ENCODE data around the gene TK2.
"Not testable (repeated sequence)": the region's sequence is repeated elsewhere in the genome, so short reads cannot be mapped to it uniquely, and the experiment has no call there.

Gene TK2

DNA sequence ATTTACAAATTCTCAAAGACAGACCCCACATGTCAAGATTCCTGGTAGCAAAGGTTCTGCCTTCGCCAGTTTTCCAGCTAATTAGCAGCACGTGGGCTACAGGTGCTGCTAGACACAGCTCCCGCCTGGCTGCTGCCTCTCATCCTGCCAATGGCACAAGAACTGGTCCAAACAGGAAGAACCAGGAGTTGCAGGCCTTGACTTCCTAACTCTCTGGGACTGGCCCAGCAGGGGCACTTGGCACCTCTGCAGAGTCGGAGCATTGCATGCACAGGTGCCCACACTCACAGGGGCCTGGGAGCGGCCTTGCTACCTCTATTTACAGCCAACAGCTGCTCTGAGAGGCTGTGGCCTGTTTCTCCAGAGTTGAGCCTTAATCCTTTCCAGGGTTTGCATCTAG, 39.6 kb downstream of the TK2 start:
- no peak overlapping the region for H3K27ac ChIP-seq (ENCODE audit: low read depth, low read length)
- H3K4me1 ChIP-seq (ENCODE audit: control insufficient read depth, insufficient read depth, low read length) = peaks cover 32% of the 10 kb centered on the region

DNA sequence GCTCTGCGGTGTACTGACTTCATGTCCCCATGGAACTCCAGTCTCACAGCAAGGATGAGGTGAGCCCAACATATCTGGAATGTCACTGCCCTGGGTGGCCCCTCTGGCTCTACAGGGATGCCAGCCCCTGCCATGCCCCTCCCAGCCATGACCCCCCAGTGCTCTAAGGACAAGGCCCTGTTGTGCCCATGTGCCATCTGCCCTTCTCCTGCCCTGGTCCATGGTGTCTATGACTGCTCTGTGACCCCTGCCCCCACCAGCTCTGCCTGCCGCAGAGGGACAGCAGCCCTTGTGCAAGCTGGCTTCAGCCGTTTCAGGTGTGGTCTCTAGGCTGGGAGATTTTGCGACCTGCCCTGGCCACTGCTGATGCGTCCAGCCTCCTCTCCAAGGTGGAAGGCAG, 40.3 kb downstream of the TK2 start:
- Histone ChIP-seq H3K4me3 (ENCODE audit: low read depth, low read length) (no peak overlapping the region), H3K9me3 (ENCODE audit: control insufficient read depth, insufficient read depth, low read length) (no peaks in the 10 kb centered on the region), H3K36me3 (ENCODE audit: control insufficient read depth, insufficient read depth, low read length) (no peaks in the 10 kb centered on the region), H3K27me3 (ENCODE audit: control insufficient read depth, insufficient read depth, low read length) (no peaks in the 10 kb centered on the region), H3K4me1 (ENCODE audit: control insufficient read depth, insufficient read depth, low read length) (peaks cover 29% of the 10 kb centered on the region), H3K27ac (ENCODE audit: low read depth, low read length) (no peak overlapping the region), H3K9ac (ENCODE audit: low read depth, low read length) (no peak overlapping the region)

More for the DNA sequence above, 39.6 kb downstream of the TK2 start:
- no peak overlapping the region for H3K9ac ChIP-seq (ENCODE audit: low read depth, low read length)
- no peaks in the 10 kb centered on the region for H3K27me3 ChIP-seq (ENCODE audit: control insufficient read depth, insufficient read depth, low read length)
- no peak overlapping the region for H3K4me3 ChIP-seq (ENCODE audit: low read depth, low read length)
- no peaks in the 10 kb centered on the region for H3K36me3 ChIP-seq (ENCODE audit: control insufficient read depth, insufficient read depth, low read length)
- no peaks in the 10 kb centered on the region for H3K9me3 ChIP-seq (ENCODE audit: control insufficient read depth, insufficient read depth, low read length)

DNA sequence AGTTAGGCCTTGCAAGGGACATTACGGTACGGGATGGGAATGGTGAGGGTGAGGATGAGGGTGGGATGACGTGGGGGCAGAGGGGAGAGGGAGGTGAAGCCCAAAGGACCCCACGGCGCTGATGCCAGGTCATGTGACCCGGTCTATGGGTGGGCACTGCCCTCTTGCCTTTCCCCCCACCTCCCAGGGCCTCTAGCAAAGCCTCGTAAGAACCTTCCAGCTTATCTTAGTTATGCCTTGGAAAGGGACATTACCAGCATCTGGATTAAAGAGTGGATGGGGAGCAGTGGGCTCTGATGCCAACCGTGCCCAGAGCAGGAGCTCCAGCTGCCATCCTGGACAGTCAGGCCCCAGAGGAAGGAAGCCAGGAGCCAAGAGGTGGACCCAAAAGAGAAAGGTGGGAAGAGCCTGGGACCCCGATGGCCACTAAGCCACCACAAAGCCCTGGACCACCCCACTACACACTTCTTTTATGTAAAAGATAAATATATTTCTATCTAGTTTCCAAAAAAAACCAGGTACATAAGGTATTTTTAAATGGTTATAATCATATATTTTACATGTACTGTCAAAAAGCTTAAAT, 40.9 kb downstream of the TK2 start:
- Histone ChIP-seq H3K36me3 (ENCODE audit: control insufficient read depth, insufficient read depth, low read length) (no peaks in the 10 kb centered on the region), H3K27ac (ENCODE audit: low read depth, low read length) (no peak overlapping the region), H3K4me1 (ENCODE audit: control insufficient read depth, insufficient read depth, low read length) (peaks cover 29% of the 10 kb centered on the region), H3K4me3 (ENCODE audit: low read depth, low read length) (no peak overlapping the region), H3K9me3 (ENCODE audit: control insufficient read depth, insufficient read depth, low read length) (no peaks in the 10 kb centered on the region), H3K27me3 (ENCODE audit: control insufficient read depth, insufficient read depth, low read length) (no peaks in the 10 kb centered on the region), H3K9ac (ENCODE audit: low read depth, low read length) (no peak overlapping the region)

DNA sequence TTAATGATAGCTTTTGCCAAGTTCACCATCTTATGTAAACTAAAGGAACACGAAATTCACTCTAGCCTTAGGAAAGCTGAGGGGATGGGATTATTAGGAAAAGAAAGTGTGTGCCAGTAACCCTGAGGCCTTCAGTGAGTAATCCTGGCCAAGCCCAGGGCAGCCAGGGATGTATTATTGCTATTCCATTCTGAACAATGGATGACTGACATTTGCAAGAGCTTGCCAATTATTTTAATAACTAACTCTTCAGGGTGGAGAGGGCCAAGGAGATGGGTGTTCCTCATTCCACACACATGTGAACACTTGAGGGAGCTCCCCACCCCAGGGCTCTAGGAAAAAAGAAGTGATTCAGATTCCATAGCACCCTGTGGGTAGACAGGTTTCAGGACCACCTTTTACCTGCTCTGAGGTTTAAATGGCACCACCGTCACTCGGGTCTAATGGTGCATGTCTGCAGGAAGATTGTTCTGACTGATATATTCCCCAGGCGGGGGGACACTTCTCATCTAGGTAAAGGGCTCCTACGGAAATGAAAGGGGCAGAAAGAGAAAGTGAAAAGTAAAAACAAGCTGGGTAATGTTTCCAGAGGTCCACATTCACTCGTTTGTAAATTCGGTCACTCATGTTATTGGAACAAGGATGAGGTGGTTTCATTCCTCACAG, 41.5 kb downstream of the TK2 start:
- H3K9me3 ChIP-seq (ENCODE audit: control insufficient read depth, insufficient read depth, low read length) = no peaks in the 10 kb centered on the region
- no peaks in the 10 kb centered on the region for H3K36me3 ChIP-seq (ENCODE audit: control insufficient read depth, insufficient read depth, low read length)
- H3K27ac ChIP-seq (ENCODE audit: low read depth, low read length) = no peak overlapping the region
- H3K27me3 ChIP-seq (ENCODE audit: control insufficient read depth, insufficient read depth, low read length) = no peaks in the 10 kb centered on the region
- H3K9ac ChIP-seq (ENCODE audit: low read depth, low read length) = no peak overlapping the region
- H3K4me3 ChIP-seq (ENCODE audit: low read depth, low read length) = no peak overlapping the region
- peaks cover 29% of the 10 kb centered on the region for H3K4me1 ChIP-seq (ENCODE audit: control insufficient read depth, insufficient read depth, low read length)

DNA sequence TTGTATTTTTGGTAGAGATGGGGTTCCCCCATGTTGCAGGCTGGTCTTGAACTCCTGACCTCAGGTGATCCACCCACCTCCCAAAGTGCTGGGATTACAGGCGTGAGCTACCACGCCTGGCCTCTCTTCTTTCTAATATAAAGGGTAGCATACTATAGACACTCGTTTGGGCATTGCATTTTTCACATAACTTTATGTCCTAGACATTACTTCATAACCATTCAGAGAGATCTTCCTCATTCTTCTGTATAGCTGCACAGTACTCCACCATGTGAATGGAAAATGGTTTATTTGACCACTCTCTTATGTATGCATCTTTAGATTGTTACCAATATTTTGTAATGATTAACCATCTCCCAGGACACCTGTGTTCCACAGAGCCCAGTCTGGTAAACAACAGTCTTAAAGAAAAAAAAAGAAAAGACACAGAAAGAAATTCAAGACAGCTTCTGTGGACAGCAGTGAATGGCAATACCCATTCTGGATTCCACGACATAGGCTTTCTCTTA, 42.1 kb downstream of the TK2 start:
- H3K9me3 ChIP-seq (ENCODE audit: control insufficient read depth, insufficient read depth, low read length) = no peaks in the 10 kb centered on the region
- no peaks in the 10 kb centered on the region for H3K36me3 ChIP-seq (ENCODE audit: control insufficient read depth, insufficient read depth, low read length)
- no peaks in the 10 kb centered on the region for H3K27me3 ChIP-seq (ENCODE audit: control insufficient read depth, insufficient read depth, low read length)
- H3K4me3 ChIP-seq (ENCODE audit: low read depth, low read length) = no peak overlapping the region
- H3K4me1 ChIP-seq (ENCODE audit: control insufficient read depth, insufficient read depth, low read length) = peaks cover 26% of the 10 kb centered on the region
- no peak overlapping the region for H3K9ac ChIP-seq (ENCODE audit: low read depth, low read length)
- no peak overlapping the region for H3K27ac ChIP-seq (ENCODE audit: low read depth, low read length)

DNA sequence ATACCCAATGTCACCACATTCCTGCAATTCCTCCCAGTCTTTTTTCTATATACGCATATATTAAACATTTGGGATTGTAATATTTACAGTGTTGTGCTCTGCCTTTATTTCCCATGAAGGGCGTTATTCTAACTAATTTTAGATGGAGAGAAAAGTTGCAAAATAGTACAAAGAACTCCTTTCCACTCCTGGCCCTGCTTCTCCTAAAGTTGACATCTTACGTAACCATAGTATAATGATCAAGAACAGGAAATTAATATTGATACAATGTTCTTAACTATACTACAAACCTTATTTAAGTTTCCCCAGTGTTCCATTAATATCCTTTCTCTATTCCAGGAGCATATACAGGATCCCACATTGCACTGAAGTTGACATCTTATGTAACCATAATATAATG, 46.3 kb downstream of the TK2 start:
- Histone ChIP-seq H3K9me3 (ENCODE audit: control insufficient read depth, insufficient read depth, low read length) (no peaks in the 10 kb centered on the region), H3K9ac (ENCODE audit: low read depth, low read length) (no peak overlapping the region), H3K27me3 (ENCODE audit: control insufficient read depth, insufficient read depth, low read length) (no peaks in the 10 kb centered on the region), H3K4me1 (ENCODE audit: control insufficient read depth, insufficient read depth, low read length) (no peaks in the 10 kb centered on the region), H3K4me3 (ENCODE audit: low read depth, low read length) (no peak overlapping the region), H3K27ac (ENCODE audit: low read depth, low read length) (no peak overlapping the region), H3K36me3 (ENCODE audit: control insufficient read depth, insufficient read depth, low read length) (no peaks in the 10 kb centered on the region)

DNA sequence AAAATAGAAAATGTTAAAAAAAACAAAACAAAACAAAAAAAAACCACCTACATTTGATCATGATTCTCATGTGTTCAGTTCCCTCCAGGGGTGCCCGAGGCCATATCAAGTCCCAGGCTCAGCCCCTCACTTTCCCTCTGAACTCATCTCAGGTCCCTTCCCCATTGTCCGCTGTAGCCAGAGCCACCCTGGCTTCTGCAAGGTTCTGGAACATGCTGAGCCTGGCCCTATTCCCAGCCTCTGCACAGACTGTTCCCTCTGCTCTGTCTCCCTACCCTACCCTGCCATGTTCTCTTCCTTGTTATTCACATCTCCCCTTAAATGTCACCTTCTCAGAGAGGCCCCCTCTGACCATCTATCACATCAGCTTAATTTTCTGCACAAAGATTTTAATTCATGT, 46.9 kb downstream of the TK2 start:
- no peaks in the 10 kb centered on the region for H3K9me3 ChIP-seq (ENCODE audit: control insufficient read depth, insufficient read depth, low read length)
- H3K27me3 ChIP-seq (ENCODE audit: control insufficient read depth, insufficient read depth, low read length) = no peaks in the 10 kb centered on the region
- no peaks in the 10 kb centered on the region for H3K36me3 ChIP-seq (ENCODE audit: control insufficient read depth, insufficient read depth, low read length)
- no peak overlapping the region for H3K4me3 ChIP-seq (ENCODE audit: low read depth, low read length)
- no peaks in the 10 kb centered on the region for H3K4me1 ChIP-seq (ENCODE audit: control insufficient read depth, insufficient read depth, low read length)
- no peak overlapping the region for H3K9ac ChIP-seq (ENCODE audit: low read depth, low read length)
- H3K27ac ChIP-seq (ENCODE audit: low read depth, low read length) = no peak overlapping the region

DNA sequence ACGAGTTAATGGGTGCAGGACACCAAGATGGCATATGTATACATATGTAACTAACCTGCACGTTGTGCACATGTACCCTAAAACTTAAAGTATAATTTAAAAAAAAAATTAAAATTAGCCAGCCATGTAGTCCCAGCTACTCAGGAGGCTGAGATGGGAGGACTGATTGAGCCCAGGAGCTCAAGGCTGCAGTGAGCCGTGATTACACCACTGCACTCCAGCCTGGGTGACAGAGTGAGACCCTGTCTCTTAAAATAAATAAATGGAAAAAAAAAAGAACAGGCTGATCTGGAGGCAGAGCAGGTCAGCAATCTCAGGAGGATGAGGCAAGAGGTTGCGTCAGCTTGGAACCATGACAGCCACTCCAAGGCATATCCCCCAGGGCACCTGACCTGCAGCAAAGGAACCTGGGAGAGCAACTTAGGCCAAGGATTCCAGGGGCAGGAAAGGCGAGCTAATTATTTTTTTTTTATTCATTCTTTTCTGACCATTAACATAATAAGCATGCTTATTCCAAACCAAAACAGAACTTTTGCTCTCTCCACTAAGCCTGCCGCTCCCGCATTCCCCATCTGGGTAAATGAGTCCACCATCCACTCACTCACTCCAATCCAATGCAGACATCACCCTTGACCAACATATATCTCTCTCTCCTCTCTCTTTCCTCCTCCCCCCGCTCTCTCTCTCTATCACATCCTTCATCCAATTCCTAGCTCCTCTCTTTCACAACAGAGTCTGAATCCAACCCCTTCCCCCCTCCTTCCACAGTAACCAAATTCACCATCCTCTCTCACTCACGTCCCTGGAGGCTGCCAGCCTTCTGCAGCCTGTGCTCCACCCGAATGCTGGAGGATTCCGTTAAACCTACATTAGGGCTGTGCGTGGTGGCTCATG, 47.7 kb downstream of the TK2 start:
- H3K27me3 ChIP-seq (ENCODE audit: control insufficient read depth, insufficient read depth, low read length) = no peaks in the 10 kb centered on the region
- no peaks in the 10 kb centered on the region for H3K4me1 ChIP-seq (ENCODE audit: control insufficient read depth, insufficient read depth, low read length)
- H3K36me3 ChIP-seq (ENCODE audit: control insufficient read depth, insufficient read depth, low read length) = no peaks in the 10 kb centered on the region
- H3K27ac ChIP-seq (ENCODE audit: low read depth, low read length) = no peak overlapping the region
- no peak overlapping the region for H3K4me3 ChIP-seq (ENCODE audit: low read depth, low read length)
- H3K9ac ChIP-seq (ENCODE audit: low read depth, low read length) = no peak overlapping the region
- no peaks in the 10 kb centered on the region for H3K9me3 ChIP-seq (ENCODE audit: control insufficient read depth, insufficient read depth, low read length)

DNA sequence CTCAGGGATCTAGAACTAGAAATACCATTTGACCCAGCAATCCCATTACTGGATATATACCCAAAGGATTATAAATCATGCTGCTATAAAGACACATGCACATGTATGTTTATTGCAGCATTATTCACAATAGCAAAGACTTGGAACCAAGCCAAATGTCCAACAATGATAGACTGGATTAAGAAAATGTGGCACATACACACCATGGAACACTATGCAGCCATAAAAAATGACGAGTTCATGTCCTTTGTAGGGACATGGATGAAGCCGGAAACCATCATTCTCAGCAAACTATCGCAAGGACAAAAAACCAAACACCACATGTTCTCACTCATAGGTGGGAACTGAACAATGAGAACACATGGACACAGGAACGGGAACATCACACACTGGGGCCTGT, 48.4 kb downstream of the TK2 start:
- H3K36me3 ChIP-seq (ENCODE audit: control insufficient read depth, insufficient read depth, low read length); H3K27ac ChIP-seq (ENCODE audit: low read depth, low read length); H3K9me3 ChIP-seq (ENCODE audit: control insufficient read depth, insufficient read depth, low read length); H3K9ac ChIP-seq (ENCODE audit: low read depth, low read length); H3K27me3 ChIP-seq (ENCODE audit: control insufficient read depth, insufficient read depth, low read length); H3K4me1 ChIP-seq (ENCODE audit: control insufficient read depth, insufficient read depth, low read length); H3K4me3 ChIP-seq (ENCODE audit: low read depth, low read length): not testable (repeated sequence)

DNA sequence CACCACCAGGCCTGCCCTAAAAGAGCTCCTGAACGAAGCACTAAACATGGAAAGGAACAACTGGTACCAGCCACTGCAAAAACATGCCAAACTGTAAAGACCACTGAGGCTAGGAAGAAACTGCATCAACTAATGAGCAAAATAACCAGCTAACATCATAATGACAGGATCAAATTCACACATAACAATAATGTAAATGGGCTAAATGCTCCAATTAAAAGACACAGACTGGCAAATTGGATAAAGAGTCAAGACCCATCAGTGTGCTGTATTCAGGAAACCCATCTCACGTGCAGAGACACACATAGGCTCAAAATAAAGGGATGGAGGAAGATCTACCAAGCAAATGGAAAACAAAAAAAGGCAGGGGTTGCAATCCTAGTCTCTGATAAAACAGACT, 52.0 kb downstream of the TK2 start:
- H3K9ac ChIP-seq (ENCODE audit: low read depth, low read length); H3K27ac ChIP-seq (ENCODE audit: low read depth, low read length); H3K9me3 ChIP-seq (ENCODE audit: control insufficient read depth, insufficient read depth, low read length); H3K4me1 ChIP-seq (ENCODE audit: control insufficient read depth, insufficient read depth, low read length); H3K4me3 ChIP-seq (ENCODE audit: low read depth, low read length); H3K27me3 ChIP-seq (ENCODE audit: control insufficient read depth, insufficient read depth, low read length); H3K36me3 ChIP-seq (ENCODE audit: control insufficient read depth, insufficient read depth, low read length): not testable (repeated sequence)

DNA sequence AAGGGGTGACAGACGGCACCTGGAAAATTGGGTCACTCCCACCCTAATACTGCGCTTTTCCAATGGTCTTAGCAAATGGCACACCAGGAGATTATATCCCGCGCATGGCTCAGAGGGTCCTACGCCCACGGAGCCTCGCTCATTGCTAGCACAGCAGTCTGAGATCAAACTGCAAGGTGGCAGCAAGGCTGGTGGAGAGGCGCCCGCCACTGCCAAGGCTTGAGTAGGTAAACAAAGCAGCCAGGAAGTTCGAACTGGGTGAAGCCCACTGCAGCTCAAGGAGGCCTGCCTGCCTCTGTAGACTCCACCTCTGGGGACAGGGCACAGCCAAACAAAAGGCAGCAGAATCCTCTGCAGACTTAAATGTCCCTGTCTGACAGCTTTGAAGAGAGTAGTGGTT, 53.7 kb downstream of the TK2 start:
- H3K36me3 ChIP-seq (ENCODE audit: control insufficient read depth, insufficient read depth, low read length); H3K9me3 ChIP-seq (ENCODE audit: control insufficient read depth, insufficient read depth, low read length); H3K27ac ChIP-seq (ENCODE audit: low read depth, low read length); H3K27me3 ChIP-seq (ENCODE audit: control insufficient read depth, insufficient read depth, low read length); H3K4me3 ChIP-seq (ENCODE audit: low read depth, low read length); H3K9ac ChIP-seq (ENCODE audit: low read depth, low read length); H3K4me1 ChIP-seq (ENCODE audit: control insufficient read depth, insufficient read depth, low read length): not testable (repeated sequence)

Data from HUES48 (cell line).